GM12891 (cell line): Measurements from ENCODE around the gene TGFB1.
A peak's percentile ranks its signal among the peaks of the same experiment; 100 is the strongest.

Experiments
- DNase-seq: peaks from one replicate; pipeline ENCODE4 v3.0.0; 2011; ENCODE audit warnings: low spot score; ENCODE audit not compliant: insufficient read length
- FAIRE-seq: peaks from 2 replicates; lab custom pipeline; 2011; peaks lifted over from hg19 to GRCh38; lab: Jason Lieb, UNC
- PAX5 ChIP-seq: IDR thresholded peaks from 2 replicates; pipeline ENCODE4 v1.6.1; 2011; ENCODE audit warnings: low read length, moderate library complexity, mild to moderate bottlenecking; ENCODE audit not compliant: insufficient read depth, severe bottlenecking
- POLR2A ChIP-seq: IDR thresholded peaks from 2 replicates; pipeline ENCODE4 v1.6.1; 2011; ENCODE audit warnings: low read depth, low read length, control low read depth
- POLR2AphosphoS5 ChIP-seq: IDR thresholded peaks from 2 replicates; pipeline ENCODE4 v1.6.1; 2011; ENCODE audit warnings: low read depth, low read length, control low read depth
- POU2F2 ChIP-seq: IDR thresholded peaks from 2 replicates; pipeline ENCODE4 v1.6.1; 2011; ENCODE audit warnings: low read depth, mild to moderate bottlenecking, control low read depth, low read length, moderate library complexity
- SPI1 ChIP-seq: IDR thresholded peaks from 2 replicates; pipeline ENCODE4 v1.6.1; 2011; ENCODE audit warnings: low read depth, low read length, control low read depth
- TAF1 ChIP-seq: IDR thresholded peaks from 2 replicates; pipeline ENCODE4 v1.6.1; 2011; ENCODE audit warnings: low read depth, low read length, control low read depth

TGFB1 gene

DNA sequence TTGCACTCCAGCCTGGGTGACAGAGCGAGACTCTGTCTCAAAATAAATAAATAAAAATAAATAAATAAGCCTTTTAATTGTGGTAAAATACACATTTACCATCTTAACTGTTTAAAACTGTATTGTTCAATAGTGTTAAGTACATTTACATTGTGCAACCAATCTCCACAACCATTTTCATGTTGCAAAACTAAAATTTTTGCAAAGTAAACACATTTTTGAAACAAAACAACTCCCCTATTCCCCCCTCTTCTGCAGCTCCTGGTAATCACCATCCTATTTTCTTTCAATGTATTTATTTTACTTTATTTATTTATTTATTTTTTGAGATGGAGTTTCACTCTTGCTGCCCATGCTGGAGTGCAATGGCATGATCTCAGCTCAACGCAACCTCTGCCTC, 16.0 kb upstream of the TGFB1 start:
- DNase-seq (no peak), FAIRE-seq (no peak)
- TF ChIP-seq POLR2AphosphoS5, result no peak
- no peak for TF ChIP-seq SPI1
- no peak for TF ChIP-seq POU2F2
- TF ChIP-seq POLR2A, result no peak
- TF ChIP-seq TAF1, result no peak
- no peak for TF ChIP-seq PAX5

DNA sequence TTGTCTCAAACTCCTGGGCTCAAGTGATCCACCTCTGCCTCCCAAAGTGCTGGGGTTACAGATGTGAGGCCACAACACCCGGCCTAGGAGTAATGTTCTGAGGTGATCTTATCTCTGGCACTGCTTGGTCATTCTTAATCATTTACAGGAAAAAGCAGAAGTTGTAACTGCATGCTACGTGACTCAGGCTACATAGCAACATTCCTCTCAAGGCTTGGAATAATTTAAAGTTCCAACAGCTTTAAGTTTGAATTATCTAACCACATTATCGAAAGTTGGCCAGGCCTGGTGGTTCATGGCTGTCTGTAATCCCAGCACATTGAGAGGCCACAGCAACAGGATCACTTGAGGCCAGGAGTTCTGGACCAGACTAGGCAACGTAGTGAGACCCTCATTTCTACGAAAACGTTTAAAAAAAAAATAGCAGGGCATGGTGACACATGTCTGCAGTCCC, 14.2 kb upstream of the TGFB1 start:
- TF ChIP-seq PAX5 (no peak), SPI1 (peak; percentile 36; the same call in 1 of the 2 replicates), POLR2A (no peak), POLR2AphosphoS5 (no peak)
- no peak for DNase-seq
- no peak for FAIRE-seq

DNA sequence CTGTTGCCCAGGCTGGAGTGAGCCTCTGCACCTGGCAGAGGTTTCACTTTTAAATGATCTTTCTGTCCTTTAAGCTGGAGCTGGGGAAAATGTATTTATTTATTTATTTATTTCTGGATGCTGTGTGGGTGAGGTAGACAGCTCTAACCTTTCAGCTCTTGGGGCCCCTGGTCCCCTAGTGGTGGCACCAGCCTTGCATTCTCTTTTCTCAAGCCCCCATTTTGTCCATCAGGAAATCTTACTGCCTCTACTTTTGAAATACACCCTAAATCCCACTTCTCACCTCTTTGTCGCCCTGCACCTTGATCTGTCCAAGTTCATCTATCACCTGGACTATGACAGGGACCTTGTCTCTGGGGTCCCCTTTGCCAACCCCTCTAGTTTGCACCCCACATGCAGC, 12.4 kb upstream of the TGFB1 start:
- FAIRE-seq (no peak), DNase-seq (no peak)
- TF ChIP-seq TAF1, result no peak
- TF ChIP-seq POLR2A, result no peak
- no peak for TF ChIP-seq POLR2AphosphoS5
- TF ChIP-seq SPI1, result no peak
- no peak for TF ChIP-seq POU2F2
- no peak for TF ChIP-seq PAX5

- DNase-seq, result no peak
- TF ChIP-seq POU2F2, result no peak
- TF ChIP-seq SPI1, result peak; percentile 41
- peak; percentile 33 for FAIRE-seq
Observed at GRCh38 chr19:41364524-41365391, 11.0 kb upstream of the TGFB1 start.

DNA sequence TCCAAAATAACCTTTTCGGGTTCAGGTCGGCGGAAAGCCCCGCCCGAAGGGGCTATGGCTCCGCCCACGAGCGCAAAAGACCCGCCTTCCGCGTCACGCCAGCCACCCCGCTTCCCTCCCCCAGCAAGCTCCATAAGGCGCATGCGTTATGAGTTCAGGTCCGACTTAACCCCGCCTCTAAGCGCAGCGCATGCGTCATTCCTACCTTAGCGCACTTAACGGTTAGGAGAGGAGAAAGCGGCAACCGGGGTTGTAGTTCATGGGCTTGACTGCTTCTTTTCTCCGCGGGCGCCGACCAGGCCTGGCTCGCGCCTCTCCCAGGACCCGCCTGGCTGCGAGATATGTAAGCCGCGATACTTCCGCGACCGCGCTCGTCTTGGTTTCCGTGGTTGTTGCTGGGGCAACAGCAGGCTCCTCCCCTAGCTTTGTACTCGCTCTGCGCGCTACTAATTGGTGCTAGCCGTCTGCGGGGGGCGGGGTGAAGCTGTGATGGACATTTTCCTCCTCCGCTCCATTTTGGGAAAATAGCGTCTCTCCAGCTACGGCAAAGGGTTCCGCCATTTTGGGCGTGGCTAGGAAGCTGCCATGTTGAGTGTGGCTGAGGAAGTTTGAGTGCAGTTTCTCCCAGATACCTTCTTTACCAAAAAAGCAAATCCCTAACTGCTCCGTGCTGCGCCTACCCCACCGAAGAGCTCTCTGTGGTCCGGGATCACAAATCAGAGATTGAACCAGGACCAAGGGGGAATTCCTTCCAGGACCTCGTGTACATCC, 10.2 kb upstream of the TGFB1 start, which contains the start of gene B9D2:
TSS of gene B9D2 (minus strand) at position 397 of the 771 bp plus-strand sequence. CDS start 630 bp downstream, outside the sequence.
- FAIRE-seq (peak; percentile 96), DNase-seq (peak; percentile 83)
- TF ChIP-seq TAF1 (no peak; the same call in 1 of the 2 replicates), SPI1 (0 out of 2 replicates have a peak, but pooled peaks have one; percentile 27), POU2F2 (no peak), PAX5 (no peak), POLR2AphosphoS5 (peak; percentile 72), POLR2A (peak; percentile 83)

GRCh38 chr19:41363371-41363752, 9.6 kb upstream of the TGFB1 start:
- no peak for FAIRE-seq

GRCh38 chr19:41362143-41362847, 8.6 kb upstream of the TGFB1 start:
- DNase-seq (no peak), FAIRE-seq (no peak)
- no peak for TF ChIP-seq POLR2A

More at GRCh38 chr19:41363371-41363752, 9.6 kb upstream of the TGFB1 start:
- TF ChIP-seq POU2F2, result no peak
- TF ChIP-seq TAF1, result no peak
- TF ChIP-seq PAX5, result no peak
- TF ChIP-seq SPI1, result no peak
- TF ChIP-seq POLR2AphosphoS5, result no peak
- TF ChIP-seq POLR2A, result no peak
- no peak for DNase-seq

DNA sequence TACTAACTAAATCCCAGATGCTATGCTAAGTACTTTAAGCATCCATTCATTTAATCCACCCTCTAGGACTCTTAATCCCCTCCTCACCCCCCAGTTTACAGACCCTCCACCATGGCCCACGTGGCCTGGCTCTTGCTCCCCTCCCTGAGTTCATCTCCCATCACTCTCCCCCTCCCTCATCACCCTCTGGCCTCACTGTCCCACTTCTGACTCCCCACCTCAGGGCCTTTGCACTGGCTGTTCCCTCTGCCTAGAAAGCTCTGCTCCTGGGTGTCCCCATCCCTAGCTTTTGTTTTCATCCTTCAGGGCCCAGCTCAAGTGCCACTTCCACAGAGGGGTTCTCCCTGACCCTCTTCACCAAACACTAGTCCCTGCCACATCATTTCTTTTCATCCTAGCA, 6.0 kb upstream of the TGFB1 start:
- DNase-seq, result no peak
- no peak for FAIRE-seq
- TF ChIP-seq POU2F2, result no peak
- no peak for TF ChIP-seq POLR2A
- TF ChIP-seq PAX5, result no peak
- no peak for TF ChIP-seq POLR2AphosphoS5
- no peak for TF ChIP-seq TAF1
- TF ChIP-seq SPI1, result no peak

DNA sequence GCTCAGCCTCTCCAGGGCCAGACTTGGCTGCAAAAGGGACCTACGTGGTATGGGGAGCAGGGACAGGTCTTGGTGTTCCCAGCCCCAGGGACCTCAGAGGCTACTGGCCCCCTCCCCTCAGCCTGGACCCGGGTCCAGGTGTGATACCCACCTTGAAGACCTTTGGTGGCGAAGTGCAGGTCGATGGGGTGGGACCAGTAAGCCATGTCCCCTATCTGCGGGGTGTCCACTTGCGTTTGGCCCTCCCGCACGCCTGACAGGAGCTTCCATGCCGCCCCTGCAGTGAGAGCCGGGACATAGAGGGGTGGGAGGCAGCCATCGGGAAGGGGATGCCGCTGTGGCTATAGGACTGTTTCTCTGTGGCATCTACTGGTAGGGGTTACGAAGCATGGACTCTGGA, 4.0 kb upstream of the TGFB1 start:
- DNase-seq (no peak), FAIRE-seq (no peak)
- TF ChIP-seq PAX5, result no peak
- TF ChIP-seq POU2F2, result no peak
